ENCODE data around the gene PRR23C. TPM values are rescaled to one million over a fixed set of nuclear protein-coding genes. Genes with fewer than 3 reads are reported as not detected.

PRR23C gene
- not detected in 2 replicates for total RNA-seq

GRCh38 chr3:139044366-139045210, at the start of gene PRR23C:
Gene PRR23C (minus strand): TSS chr3:139044892. CDS start chr3:139044620, 272 bp downstream.

DNA sequence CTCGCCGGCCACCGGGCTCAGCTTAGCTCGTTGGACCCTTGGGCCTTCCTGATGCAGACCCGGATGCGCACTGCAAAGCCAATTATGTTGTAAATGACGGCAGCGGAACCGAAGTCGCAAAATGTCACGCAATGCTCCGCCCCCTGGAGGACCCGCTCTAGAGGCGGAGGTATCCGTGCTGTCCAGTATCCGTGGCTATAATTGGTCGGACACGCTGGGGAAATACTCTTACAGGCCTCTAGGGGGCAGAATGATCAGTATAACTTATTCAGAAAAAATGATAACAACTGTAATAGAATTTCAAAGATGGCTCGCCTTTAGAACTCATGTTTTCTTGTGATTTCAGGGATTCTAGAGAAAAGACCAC, 23.8 kb downstream of the PRR23C start, which contains the start of gene PRR23B:
Gene PRR23B, minus strand, starts transcription at position 59 of the 367 bp plus-strand sequence. CDS start 265 bp downstream, outside the sequence.

DNA sequence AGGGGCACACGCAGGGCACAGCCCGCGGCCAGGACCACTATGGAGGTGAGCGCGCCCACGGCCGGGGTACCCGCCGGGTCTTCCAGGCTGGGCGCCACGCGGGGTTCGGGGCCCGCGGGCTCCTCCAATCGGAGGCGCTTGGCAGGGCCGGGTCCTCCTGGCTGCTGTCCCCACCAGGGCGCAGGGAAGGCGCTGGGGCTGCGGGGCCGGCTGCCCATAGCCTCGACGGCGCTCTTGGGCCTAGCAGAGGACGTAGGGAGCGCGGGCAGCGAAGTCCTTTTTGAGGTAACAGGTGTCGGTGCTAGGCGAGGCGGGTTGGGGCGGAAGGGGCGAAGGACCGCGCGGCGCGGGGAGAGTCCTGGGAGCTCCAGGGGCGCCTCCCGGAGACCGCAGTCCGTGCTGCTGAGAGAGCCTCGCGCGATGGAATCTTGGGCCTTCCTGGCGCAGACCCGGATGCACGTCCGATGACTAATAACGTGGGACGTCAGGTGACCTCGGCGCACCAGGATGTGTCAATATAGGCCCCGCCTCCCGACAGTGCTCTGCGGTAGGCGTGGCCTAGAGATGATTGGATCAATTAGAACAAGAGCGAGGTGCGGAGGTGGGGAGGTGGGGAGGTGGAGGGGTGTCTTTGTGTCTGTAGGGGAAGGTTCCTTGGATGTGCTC, 38.5 kb downstream of the PRR23C start, which contains the start of gene PRR23A:
Gene PRR23A, minus strand, starts transcription at position 218 of the 666 bp plus-strand sequence. Its CDS starts 0 bp downstream, at position 218.

Other genes starting within 250 kb of the PRR23C start
- gene PIK3CB, start 210.0 kb downstream of the PRR23C start, total RNA-seq: 11.1 TPM in 2 replicates
- gene FOXL2, start 97.8 kb downstream of the PRR23C start, total RNA-seq: not detected in 2 replicates
- gene FOXL2NB, start 97.7 kb downstream of the PRR23C start, total RNA-seq: not detected in 2 replicates
- gene PRR23A, start 38.6 kb downstream of the PRR23C start, total RNA-seq: not detected in 2 replicates
- not detected in 2 replicates for gene PRR23B, start 24.0 kb downstream of the PRR23C start, total RNA-seq

Data from mammary microvascular endothelial cell (primary cell).